KG1 (cell line): Measurements from ENCODE around the gene OVAAL.

ENCODE experiments used
- DNase-seq: peaks from one replicate; lab custom pipeline; 2025; lab: John Stamatoyannopoulos, UW

The OVAAL gene

DNA sequence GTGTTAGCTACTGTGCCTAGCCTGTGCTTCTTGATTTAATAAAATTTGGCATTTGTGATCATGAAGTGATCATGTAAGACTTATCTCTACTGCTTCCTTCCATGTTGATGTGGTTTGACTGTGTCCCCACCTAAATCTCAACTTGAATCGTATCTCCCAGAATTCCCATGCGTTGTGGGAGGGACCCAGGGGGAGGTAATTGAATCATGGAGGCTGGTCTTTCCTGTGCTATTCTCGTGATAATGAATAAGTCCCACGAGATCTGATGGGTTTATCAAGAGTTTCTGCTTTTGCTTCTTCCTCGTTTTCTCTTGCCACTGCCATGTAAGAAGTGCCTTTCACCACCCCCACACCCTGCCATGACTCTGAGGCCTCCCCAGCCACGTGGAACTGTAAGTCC is at the start of gene OVAAL:
Gene OVAAL (plus strand): TSS at position 301 of the 400 bp plus-strand sequence.
- no peak for DNase-seq

- DNase-seq = no peak
These were observed 47.9 kb upstream of the OVAAL start for GRCh38 chr1:180510882-180511281.

DNA sequence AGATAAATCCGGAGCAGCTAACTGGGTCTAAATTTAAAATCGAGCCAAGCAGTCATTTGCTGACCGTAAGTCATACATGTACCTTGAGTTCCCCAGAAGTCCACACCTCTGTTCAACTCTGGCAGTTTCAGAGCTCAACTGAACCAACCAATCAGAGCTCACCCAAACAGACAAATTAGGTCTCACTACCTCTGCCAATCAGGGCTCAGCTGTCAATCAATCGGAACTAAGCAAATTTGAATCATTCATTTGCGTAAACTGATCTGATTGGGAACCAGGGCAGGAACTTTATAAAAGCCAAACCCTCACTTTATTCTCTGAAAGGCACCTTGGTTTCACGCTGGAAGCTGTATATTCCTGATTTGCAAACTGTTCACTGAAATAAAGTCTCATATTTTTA is 45.2 kb upstream of the OVAAL start:
- DNase-seq = no peak

GRCh38 chr1:180515364-180515763 is 43.4 kb upstream of the OVAAL start:
- DNase-seq = no peak

DNA sequence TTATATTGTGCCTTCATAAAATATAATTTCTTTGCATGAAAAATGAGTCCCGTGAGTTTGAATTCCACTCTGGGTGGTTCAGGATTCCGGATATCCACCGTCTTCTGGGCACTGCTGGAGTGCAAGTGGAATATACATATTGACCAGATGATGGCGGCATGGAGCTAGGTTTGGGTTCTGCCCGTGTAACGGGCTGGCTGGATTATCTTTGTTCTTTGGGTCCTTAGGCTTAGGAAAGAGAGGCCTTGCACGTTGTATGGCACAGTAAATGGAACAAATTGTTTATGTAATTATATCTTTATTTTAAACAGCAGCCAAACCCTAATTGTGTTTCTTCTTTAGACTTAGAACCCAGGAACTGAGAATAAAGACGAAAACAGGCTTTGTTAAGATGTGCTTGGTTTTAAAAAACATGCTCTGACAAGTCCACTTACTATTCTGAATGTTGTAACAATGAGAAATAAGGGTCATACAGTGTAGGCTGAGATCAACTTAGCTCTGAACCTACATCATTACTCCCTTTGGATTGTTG is 42.8 kb upstream of the OVAAL start:
- peak; percentile 82 for DNase-seq

GRCh38 chr1:180519846-180520245 is 38.9 kb upstream of the OVAAL start:
- no peak for DNase-seq

- DNase-seq = no peak
These were observed 37.1 kb upstream of the OVAAL start for GRCh38 chr1:180521474-180522212.

DNA sequence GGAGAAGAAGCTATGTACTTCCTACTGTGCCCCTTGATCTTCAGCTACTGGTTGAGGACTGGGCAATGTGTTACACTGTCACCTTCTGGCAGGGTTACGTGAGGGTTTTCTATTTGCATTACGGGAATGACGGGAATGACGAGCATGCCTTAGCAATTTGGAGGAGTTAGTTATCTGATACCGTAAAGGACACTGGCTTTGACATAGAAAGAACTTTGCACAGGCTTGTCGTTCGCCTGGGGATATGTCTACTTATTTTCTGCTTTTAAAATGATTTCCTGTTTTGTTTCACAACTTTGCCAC is 36.6 kb upstream of the OVAAL start:
- DNase-seq = no peak

- no peak for DNase-seq
These were observed 34.4 kb upstream of the OVAAL start for GRCh38 chr1:180524160-180524914.

- DNase-seq = no peak
These were observed 33.6 kb upstream of the OVAAL start for GRCh38 chr1:180524915-180525714.

DNA sequence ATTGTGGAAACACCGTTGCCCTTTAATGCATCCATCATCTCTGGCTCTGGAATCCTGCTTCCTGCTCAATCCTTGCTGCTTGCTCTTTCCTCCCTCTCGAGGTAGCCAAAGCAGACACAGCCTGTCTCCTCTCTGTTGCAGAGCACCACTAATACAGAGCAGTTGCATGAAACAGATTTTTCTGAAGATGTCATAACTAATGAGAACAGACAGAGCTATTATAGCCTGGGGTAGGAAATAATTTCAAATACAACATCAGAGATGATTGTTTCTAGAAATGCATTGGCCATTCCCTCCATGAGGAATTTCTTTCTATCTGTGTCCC is 33.1 kb upstream of the OVAAL start:
- DNase-seq = no peak

DNA sequence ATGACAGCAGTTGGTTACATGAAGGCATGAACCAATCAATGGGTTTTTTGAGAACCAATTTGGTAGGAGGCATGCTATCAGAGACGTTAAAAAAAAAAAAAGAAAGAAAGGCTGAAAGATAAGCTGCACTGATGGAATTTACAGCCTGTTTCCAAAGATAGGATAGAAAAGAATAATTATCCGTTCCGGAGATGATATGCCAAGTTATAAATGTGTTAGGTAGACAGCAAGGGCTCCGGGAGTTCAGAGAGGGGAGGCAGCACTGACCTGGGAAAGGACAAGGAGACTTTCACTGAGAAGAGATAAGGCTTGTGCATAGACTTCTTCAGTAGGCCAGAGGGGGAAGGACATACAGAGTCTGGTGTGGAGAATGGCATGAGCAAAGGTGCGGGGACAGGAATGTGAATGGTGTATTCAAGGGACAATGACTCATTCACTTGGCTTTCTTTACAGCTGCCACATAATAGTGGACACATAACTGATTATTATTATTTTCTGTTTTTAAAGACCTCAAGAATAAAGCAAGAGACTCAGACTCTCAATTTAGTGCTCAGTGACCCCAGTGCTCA is 31.6 kb upstream of the OVAAL start:
- DNase-seq = no peak

DNA sequence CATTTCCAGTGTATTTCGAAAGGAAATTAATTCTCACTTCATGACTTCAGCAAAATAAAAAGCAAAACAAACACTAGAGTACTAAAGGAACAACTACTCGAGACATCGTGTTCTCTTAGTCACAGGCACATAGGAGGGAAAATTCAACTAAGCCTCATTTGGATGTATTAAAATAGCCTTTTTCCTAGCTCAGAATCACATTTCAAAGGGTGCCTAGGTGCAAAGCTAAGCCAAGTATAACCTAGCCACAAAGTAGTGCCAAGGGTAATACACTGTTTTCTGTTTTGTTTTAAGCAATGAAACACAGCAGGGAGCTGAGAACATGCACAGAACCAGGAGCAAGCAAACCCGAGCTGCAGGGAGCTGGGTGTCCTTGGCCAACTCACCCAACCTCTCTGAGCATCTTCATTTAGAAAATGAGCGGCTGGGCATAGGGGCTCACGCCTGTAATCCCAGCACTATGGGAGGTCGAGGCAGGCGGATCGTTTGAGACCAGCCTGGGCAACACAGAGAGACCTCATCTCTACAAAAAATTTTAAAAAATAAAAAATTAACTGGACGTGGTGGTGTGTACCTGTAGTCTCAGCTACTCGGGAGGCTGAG is 29.8 kb upstream of the OVAAL start:
- no peak for DNase-seq

DNA sequence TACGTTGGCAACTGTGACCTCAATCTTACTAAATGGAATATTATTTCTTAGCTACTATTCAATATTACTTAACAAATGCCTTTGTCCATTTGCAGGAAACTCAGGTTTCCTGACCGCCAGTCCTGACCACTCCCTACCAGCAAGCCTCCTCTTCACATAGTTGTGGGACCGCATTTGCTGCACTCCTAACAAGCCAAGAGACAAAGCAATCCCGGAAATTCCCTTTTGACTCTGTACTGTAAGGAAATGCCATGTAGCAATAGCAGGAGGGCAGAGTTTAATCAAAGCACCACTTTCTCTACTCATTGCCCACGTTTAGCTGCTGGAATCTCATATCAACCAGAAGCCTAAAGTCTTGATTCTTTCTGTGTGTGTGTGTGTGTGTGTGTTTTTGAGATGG is 28.3 kb upstream of the OVAAL start:
- no peak for DNase-seq

DNA sequence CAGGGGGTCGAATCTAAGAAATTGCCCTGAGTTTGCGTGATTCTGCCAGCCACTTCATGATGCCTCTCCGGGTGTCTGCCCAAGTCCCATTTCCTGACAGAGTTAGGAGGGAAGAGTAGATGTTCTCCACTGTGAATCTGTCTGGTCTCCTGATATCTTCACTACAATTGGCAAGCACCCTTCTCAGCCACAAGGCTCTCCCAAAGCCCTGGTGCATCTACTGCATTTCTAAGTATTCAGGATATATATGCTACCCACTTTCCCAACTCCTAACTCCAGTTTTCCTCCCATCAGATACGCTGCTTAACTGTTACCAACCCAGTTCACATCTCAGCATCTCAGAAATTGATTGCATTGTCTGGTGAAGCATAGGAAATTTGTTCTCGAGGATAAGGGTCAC is 25.9 kb upstream of the OVAAL start:
- no peak for DNase-seq

DNA sequence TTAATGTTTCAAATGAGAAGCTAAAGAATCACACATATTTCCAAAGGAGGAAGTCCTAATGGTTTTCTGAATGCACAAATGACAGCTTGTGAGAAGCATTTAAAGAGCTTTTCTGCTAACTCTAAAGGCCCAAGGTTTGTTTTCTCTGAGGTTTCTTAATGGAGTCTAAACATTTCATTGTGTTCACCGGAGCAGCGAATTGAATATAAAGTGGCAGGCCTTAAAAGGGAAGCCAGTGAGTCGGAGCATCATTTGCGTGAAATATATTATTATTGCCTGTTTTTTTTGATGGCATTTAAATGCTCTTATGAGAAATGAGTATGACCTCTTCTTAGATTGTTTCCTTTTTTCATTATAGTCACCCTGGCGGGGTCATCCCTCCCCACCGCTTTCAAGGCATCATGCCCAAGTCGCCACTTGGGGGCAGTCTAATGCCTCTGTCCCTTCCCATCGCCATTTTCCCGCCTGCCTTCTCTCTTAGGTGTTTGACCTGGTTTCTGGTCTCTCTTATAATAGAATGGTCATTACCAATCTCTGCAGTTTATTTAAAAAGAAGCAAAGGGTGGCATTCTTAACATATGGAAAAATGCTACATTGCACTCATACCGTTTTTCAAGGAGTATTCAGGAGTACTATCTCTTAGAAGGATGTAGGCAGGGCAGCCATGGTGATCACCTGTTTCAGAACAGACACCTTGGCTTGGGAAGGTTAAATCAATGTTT is 25.3 kb upstream of the OVAAL start:
- peak; percentile 16 for DNase-seq

GRCh38 chr1:180534214-180534613 is 24.6 kb upstream of the OVAAL start:
- no peak for DNase-seq

DNA sequence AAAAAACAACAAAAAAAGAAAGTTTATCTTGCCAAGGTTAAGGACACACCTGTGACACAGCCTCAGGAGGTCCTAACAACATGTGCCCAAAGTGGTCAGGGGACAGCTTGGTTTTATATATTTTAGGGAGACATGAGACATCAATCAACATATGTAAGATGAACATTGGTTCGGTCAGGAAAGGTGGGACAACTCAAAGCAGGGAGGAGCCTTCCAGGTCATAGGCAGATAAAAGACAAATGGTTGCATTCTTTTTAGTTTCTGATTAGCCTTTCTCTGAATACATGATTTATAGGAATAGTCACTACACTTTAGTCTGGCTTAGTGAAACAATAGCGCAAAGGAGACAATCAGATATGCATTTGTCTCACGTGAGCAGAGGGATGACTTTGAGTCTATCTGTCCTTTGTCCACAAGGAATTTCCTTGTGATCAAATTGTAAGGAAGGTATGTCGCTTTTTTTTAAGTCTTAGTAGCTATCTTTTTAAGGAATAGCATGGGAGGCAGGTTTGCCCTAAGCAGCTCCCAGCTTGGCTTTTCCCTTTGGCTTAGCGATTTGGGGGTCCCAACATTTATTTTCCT is 23.3 kb upstream of the OVAAL start:
- no peak for DNase-seq

DNA sequence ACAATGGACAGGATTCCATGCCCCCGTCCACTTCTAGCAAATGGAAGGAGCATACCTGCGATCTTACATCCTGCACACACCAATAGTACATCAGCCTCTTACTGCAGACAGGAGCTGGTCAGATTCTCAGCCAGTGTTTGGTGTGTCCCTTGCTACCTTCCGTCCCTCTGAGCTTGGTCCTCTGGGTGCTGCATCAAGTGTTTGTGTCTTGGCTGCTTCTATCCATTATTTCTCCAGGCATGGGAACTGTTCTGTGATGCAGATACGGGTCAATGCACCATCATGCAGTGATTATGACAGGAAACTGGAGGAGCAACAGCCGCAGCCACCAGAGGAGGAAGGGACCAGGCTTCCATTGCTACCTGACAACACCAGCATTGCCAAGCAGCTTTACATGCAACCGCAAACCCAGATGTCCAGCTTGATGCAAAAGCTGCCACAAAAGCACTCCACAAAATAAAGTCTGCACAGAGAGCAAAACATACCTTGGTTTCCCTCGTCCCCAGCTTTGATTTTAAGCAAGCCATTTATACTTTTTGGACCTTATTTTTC is 21.9 kb upstream of the OVAAL start:
- DNase-seq = no peak

GRCh38 chr1:180539136-180539535 is 19.6 kb upstream of the OVAAL start:
- no peak for DNase-seq
